HEK293 (cell line): ENCODE data around the gene CDH3.

ENCODE experiments used
- CTCF ChIP-seq: fragments of 450-650 bp; formaldehyde crosslinking; IDR thresholded peaks from 2 replicates; pipeline ENCODE4 v1.5.1; 2016; ENCODE audit warnings: missing biosample characterization, missing genetic modification characterization
- REST ChIP-seq: fragments of 450-650 bp; formaldehyde crosslinking; IDR thresholded peaks from 2 replicates; pipeline ENCODE4 v1.5.1; 2016; ENCODE audit warnings: missing biosample characterization, missing genetic modification characterization
- SETDB1 ChIP-seq: IDR thresholded peaks from one replicate; pipeline ENCODE4 v1.6.1; 2017; ENCODE audit warnings: mild to moderate bottlenecking, low read length, moderate library complexity, mixed read lengths; ENCODE audit not compliant: insufficient read length
- ZNF449 ChIP-seq: fragments of 450-650 bp; formaldehyde crosslinking; IDR thresholded peaks from 2 replicates; pipeline ENCODE4 v1.5.1; 2017; ENCODE audit warnings: missing biosample characterization, mild to moderate bottlenecking, missing genetic modification characterization, moderate library complexity
- ZNF510 ChIP-seq: fragments of 450-650 bp; formaldehyde crosslinking; IDR thresholded peaks from 2 replicates; pipeline ENCODE4 v1.5.1; 2018; ENCODE audit warnings: mild to moderate bottlenecking, missing genetic modification characterization, missing biosample characterization; ENCODE audit not compliant: insufficient replicate concordance
- ZNF560 ChIP-seq: fragments of 450-650 bp; formaldehyde crosslinking; IDR thresholded peaks from 2 replicates; pipeline ENCODE4 v1.5.1; 2017; ENCODE audit warnings: missing biosample characterization, missing genetic modification characterization, borderline replicate concordance
- ZNF785 ChIP-seq: fragments of 450-650 bp; formaldehyde crosslinking; IDR thresholded peaks from 2 replicates; pipeline ENCODE4 v1.5.1; 2016; ENCODE audit warnings: missing biosample characterization, missing genetic modification characterization
- ZSCAN5A ChIP-seq: fragments of 450-650 bp; formaldehyde crosslinking; IDR thresholded peaks from 2 replicates; pipeline ENCODE4 v1.5.1; 2016; ENCODE audit warnings: missing biosample characterization, missing genetic modification characterization

- no peak for TF ChIP-seq CTCF (tag by site-specific recombination)
- no peak for TF ChIP-seq ZNF449
- TF ChIP-seq SETDB1 = no peak
- no peak for TF ChIP-seq REST (tag by site-specific recombination)
- no peak for TF ChIP-seq ZNF510 (tag by site-specific recombination)
- no peak for TF ChIP-seq ZSCAN5A
- no peak for TF ChIP-seq ZNF785 (tag by site-specific recombination)
- TF ChIP-seq ZNF560 (tag by site-specific recombination) = no peak
These were observed 23.2 kb downstream of the CDH3 start for GRCh38 chr16:68668266-68668665.
